GM15510 (cell line): Measurements from ENCODE around the gene CRIP1.

ENCODE experiments used
- POLR2A ChIP-seq: IDR thresholded peaks from 3 replicates; pipeline ENCODE4 v1.6.1; 2011; ENCODE audit warnings: borderline replicate concordance; ENCODE audit not compliant: insufficient read length; ENCODE audit errors: extremely low read depth

The CRIP1 gene

GRCh38 chr14:105479431-105480158 lies 7.1 kb upstream of the CRIP1 start:
- TF ChIP-seq POLR2A, result no peak

- TF ChIP-seq POLR2A, result no peak
Observed at GRCh38 chr14:105480199-105480746, 6.4 kb upstream of the CRIP1 start.

- TF ChIP-seq POLR2A, result no peak
Observed at GRCh38 chr14:105480807-105481801, 5.6 kb upstream of the CRIP1 start.

- no peak for TF ChIP-seq POLR2A
Observed at GRCh38 chr14:105481886-105482457, 4.7 kb upstream of the CRIP1 start.

- no peak for TF ChIP-seq POLR2A
Observed at GRCh38 chr14:105482486-105483110, 4.1 kb upstream of the CRIP1 start.

- TF ChIP-seq POLR2A, result no peak
Observed at GRCh38 chr14:105483300-105484068, 3.2 kb upstream of the CRIP1 start.

GRCh38 chr14:105484069-105484996 lies 2.4 kb upstream of the CRIP1 start:
- TF ChIP-seq POLR2A, result no peak

GRCh38 chr14:105484997-105485393 lies 1.7 kb upstream of the CRIP1 start:
- TF ChIP-seq POLR2A, result no peak

- TF ChIP-seq POLR2A, result no peak
Observed at GRCh38 chr14:105485739-105486162, 935 bp upstream of the CRIP1 start.

- peak; percentile 84 for TF ChIP-seq POLR2A
Observed at GRCh38 chr14:105486974-105487448, 325 bp downstream of the CRIP1 start.

GRCh38 chr14:105487449-105487985 lies 831 bp downstream of the CRIP1 start:
- TF ChIP-seq POLR2A, result peak; percentile 7
